HG02884 (cell line): ENCODE results near the gene HDAC8.
"Not testable (repeated sequence)": the region's sequence is repeated elsewhere in the genome, so short reads cannot be mapped to it uniquely, and the experiment has no call there.

Source experiments
- ATAC-seq: cut with Tn5 transposase; IDR thresholded peaks from one replicate; pipeline ENCODE4 v1.9.1; 2021; ENCODE audit warnings: mild to moderate bottlenecking, moderate library complexity; ENCODE audit not compliant: unreplicated experiment

Gene HDAC8

DNA sequence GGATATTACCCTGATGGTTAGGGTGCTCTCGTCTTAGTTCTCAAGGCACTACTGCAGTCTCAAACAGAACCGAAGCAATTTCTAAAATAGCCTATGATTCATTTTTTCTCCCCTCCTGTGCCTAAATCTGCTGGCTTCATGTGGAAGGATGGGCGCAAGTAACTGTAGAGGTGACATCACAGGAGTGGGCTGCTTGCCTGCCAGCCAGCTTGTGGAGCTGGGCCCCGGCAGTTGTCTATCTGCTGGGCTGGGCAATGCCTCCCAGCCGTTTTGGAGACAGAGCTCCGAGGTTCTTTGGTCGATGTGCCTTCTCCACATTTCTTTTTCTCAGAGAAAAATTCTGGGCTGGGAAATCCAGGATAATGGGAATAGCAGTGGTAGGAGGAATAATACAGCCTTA, 232.6 kb downstream of the HDAC8 start:
- no peak for ATAC-seq

- no peak for ATAC-seq
Observed at GRCh38 chrX:72330131-72330530, 242.5 kb downstream of the HDAC8 start.

- ATAC-seq = no peak
Observed at GRCh38 chrX:72326605-72327300, 245.9 kb downstream of the HDAC8 start.

GRCh38 chrX:72319651-72320050, 253.0 kb downstream of the HDAC8 start:
- ATAC-seq = not testable (repeated sequence)

- ATAC-seq = no peak
Observed at GRCh38 chrX:72317139-72317538, 255.5 kb downstream of the HDAC8 start.

GRCh38 chrX:72316408-72317110, 256.1 kb downstream of the HDAC8 start:
- no peak for ATAC-seq

GRCh38 chrX:72314881-72315280, 257.8 kb downstream of the HDAC8 start:
- no peak for ATAC-seq

DNA sequence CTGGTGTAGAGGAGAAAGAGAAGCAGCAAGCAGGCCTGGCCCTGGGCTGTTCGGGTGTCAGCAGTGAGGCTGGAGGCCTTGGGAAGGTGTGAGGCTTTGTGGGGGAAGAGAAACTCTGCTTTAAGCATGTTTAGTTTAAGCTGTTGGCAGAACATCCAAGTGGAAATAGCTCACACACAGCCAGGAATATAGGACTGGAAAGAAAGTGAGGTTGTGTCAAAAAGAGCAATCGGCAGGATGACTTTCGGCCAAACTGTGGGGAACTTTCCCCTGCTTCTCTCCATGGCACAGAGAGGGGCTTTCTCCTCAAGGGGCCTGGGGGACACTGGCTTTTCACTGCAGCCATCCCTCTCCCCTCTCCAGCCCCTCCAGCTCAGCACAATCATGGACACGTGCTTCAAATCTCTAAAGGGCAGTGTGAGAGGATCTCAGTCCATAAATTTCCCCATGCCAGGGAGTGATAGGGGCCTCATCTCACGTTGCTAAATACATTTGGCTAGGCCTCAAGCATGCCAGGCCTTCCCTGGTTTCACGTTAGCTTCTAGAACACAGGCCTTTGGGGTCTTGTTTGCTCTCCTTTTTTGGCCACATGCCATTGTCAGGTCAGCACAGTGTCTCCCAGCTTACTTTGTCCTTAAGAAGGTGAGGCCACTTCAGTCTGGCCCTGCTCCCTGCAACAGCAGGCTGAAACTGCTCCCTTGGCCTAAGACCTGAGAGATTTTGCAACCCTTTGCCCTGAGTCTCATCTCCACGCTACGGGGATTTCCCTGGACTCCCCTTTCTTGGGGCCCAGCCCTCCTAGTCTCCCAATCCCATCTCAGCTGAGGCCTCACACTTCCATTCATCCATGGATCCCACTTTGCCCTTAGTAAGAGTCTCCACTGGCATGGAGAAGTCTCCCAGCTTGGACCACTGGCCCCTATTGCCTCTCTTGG, 258.7 kb downstream of the HDAC8 start:
- no peak for ATAC-seq

DNA sequence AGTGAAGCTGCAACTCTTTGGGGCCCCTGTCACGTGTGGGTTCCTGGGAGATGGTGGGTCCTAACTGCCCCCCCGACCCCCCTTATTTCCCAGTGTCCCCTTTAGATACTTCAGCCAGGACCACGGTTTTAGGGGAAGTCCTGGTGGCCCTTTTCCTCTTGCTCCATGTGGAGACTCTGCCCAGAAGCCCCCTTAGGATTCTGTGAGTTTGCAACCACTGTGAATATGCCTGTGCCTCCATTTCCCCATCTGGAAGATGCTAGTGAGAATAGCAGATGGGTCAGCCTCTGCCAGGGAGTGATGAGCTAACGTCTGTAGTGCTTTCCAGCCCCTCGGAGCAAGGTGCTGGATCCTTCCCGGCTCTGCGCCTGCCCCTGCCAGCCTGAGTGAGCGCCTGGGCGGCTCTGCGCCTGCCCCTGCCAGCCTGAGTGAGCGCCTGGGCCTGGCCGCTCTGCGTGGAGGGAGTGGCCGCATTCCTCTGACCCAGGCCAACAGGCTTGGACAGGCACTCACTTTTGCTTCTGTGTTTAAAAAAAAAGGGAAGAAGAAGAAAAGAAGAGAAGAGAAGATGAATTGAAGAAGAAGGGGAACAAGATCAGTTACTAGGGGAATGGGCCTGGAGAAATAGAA, 260.2 kb downstream of the HDAC8 start:
- ATAC-seq = no peak

GRCh38 chrX:72309297-72310071, 263.2 kb downstream of the HDAC8 start:
- no peak for ATAC-seq

DNA sequence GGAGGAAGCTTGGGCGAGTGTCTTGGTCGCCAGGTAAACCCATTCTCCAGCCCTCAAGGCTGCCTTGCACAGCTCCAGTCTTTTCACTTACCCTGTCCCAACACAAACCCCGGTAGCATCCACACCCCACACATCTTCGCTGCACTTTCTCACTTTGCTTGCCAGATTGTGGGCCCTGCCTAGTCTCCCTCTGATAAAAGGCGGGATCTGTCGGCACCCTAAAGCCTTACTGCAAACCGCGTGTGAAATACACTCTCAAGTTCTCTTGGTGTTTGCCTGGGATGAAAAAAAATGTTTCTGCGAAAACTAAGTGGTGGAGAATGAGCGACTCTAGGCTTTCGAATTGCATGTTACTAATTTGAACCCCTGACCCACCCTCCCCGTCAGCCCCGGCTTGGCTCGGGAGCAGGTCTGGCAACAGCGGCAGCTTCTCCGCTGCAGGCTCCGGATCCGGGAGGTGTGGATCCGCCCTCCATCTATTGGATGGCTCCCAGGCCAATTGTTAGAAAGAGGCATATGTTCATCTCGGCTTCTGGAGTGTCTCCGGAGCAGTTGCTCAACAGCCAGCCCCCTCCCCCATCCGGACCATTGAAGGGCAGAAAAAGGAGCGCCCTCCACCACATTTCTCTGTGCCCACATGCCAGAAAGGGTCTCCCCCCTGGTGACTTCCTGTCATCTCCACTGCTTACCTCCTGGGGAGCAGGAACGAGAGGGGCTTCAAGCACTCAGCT, 263.9 kb downstream of the HDAC8 start:
- no peak for ATAC-seq

GRCh38 chrX:72308209-72308565, 264.5 kb downstream of the HDAC8 start:
- ATAC-seq = no peak

DNA sequence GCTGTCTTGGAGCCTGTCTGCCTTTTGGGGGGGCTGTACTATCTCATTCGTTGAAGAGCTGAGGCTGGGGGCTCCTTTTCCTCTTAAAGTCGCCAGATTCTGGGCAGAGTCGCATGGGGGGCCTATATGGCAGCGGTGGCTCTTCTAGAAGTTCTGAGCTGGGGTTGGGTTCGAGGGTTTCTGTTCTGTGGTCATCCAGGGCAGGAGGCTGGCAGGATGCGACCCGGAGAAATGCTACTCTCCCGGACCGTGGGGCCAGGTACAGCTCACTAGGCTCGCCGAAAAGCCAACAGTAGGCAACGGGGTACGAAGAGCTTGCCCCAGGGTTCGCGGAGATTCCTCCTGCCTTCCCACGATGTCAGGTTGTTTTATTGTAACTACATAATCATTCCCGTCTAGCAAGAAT, 265.0 kb downstream of the HDAC8 start:
- no peak for ATAC-seq

GRCh38 chrX:72306851-72307645, 265.6 kb downstream of the HDAC8 start:
- peak; percentile 49 for ATAC-seq

- ATAC-seq = no peak
Observed at GRCh38 chrX:72306085-72306801, 266.4 kb downstream of the HDAC8 start.

DNA sequence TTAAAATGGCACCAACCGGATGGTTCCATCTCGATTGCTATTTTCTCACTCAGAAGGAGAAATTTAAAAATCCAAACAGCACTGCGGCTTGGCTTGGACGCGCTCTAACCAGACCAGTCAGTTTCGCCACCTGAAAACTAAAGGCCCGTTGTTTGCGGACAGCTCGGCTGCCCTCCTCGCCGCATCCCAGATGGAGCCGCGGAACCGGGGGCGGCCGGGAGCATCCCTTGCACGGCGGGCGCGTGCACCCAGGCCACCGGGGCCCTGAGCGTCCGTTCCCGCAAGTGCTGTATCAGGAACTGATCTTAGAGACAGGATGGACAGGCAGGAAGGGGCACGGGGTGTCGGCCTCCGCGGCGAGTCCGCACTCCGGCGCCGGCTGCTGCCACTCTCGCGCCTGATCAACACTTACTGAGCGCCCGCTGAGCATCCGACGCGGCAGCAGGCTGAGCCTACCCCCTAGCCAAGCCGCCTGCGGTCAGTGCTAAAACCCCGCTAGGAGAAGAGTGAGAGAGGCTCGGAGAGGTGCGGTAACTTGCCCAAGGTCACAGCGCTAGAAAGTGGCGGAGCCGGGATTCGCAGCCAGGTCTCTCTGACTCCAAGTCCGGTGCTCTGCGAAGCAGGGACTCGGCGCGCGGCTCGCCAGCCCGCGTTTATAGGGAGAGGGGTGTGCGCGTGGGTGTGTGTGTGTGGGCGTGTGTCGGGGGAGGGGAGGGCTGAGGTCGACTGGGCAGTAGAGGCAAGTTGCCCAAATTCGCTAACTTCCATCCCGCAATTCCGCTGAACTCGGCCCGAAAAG, 267.2 kb downstream of the HDAC8 start, which contains the start of gene CITED1:
Gene CITED1 (minus strand): TSS at position 629 of the 799 bp plus-strand sequence. CDS start 3,045 bp downstream, outside the sequence.
- ATAC-seq = no peak

- no peak for ATAC-seq
Observed at GRCh38 chrX:72304877-72305276, 267.8 kb downstream of the HDAC8 start.
